Measurements from ENCODE around the gene SGCB.

The SGCB gene

GRCh38 chr4:52036886-52037530 is 1.1 kb downstream of the SGCB start:
- H3K27me3 ChIP-seq (ENCODE audit: control insufficient read depth, low read length) = no peaks in the 10 kb centered on the region
- peak overlapping the region; percentile 95 for H3K4me2 ChIP-seq (ENCODE audit: low read length)
- no peak overlapping the region for H3K27ac ChIP-seq (ENCODE audit: low read depth, low read length)
- H3K4me3 ChIP-seq (ENCODE audit: low read length) = peak overlapping the region; percentile 82
- H3K4me1 ChIP-seq (ENCODE audit: control insufficient read depth, low read length) = peaks cover 34% of the 10 kb centered on the region
- peaks cover 42% of the 10 kb centered on the region for H3K79me2 ChIP-seq (ENCODE audit: control insufficient read depth, low read length)
- H3K9me3 ChIP-seq (ENCODE audit: control insufficient read depth, insufficient read depth, low read length) = no peaks in the 10 kb centered on the region
- H4K20me1 ChIP-seq (ENCODE audit: control insufficient read depth, insufficient read depth, low read depth, low read length) = no peaks in the 10 kb centered on the region
- H3K9me2 ChIP-seq (replicated peaks; ENCODE audit: control insufficient read depth, low read length) = no peaks in the 10 kb centered on the region
- peaks cover 4% of the 10 kb centered on the region for H3K36me3 ChIP-seq (ENCODE audit: control insufficient read depth, low read length)
- TF ChIP-seq CTCF (IDR thresholded peaks at IDR 0.05; ENCODE audit: low read depth, low read length, poor library complexity, severe bottlenecking) (no peak), EZH2phosphoT487 (IDR thresholded peaks at IDR 0.05; ENCODE audit: borderline replicate concordance, low read length) (no peak)
- H3F3A ChIP-seq (ENCODE audit: control insufficient read depth, insufficient read depth) = no peaks in the 10 kb centered on the region

GRCh38 chr4:52035190-52035589 is 2.9 kb downstream of the SGCB start:
- H3K36me3 ChIP-seq (ENCODE audit: control insufficient read depth, low read length) = peaks cover 23% of the 10 kb centered on the region
- TF ChIP-seq CTCF (IDR thresholded peaks at IDR 0.05; ENCODE audit: low read depth, low read length, poor library complexity, severe bottlenecking) = no peak

GRCh38 chr4:52032005-52032404 is 6.1 kb downstream of the SGCB start:
- Histone ChIP-seq H3K27me3 (ENCODE audit: control insufficient read depth, low read length) (no peaks in the 10 kb centered on the region), H3K36me3 (ENCODE audit: control insufficient read depth, low read length) (peaks cover 43% of the 10 kb centered on the region), H3K9me2 (replicated peaks; ENCODE audit: control insufficient read depth, low read length) (no peaks in the 10 kb centered on the region), H3K4me3 (ENCODE audit: low read length) (no peak overlapping the region), H3K4me2 (ENCODE audit: low read length) (no peak overlapping the region), H3F3A (ENCODE audit: control insufficient read depth, insufficient read depth) (peaks cover 10% of the 10 kb centered on the region), H3K79me2 (ENCODE audit: control insufficient read depth, low read length) (peaks cover 32% of the 10 kb centered on the region), H4K20me1 (ENCODE audit: control insufficient read depth, insufficient read depth, low read depth, low read length) (no peaks in the 10 kb centered on the region), H3K4me1 (ENCODE audit: control insufficient read depth, low read length) (peaks cover 21% of the 10 kb centered on the region), H3K27ac (ENCODE audit: low read depth, low read length) (no peak overlapping the region), H3K9me3 (ENCODE audit: control insufficient read depth, insufficient read depth, low read length) (no peaks in the 10 kb centered on the region)
- TF ChIP-seq CTCF (IDR thresholded peaks at IDR 0.05; ENCODE audit: low read depth, low read length, poor library complexity, severe bottlenecking) (no peak), EZH2phosphoT487 (IDR thresholded peaks at IDR 0.05; ENCODE audit: borderline replicate concordance, low read length) (no peak)

More at GRCh38 chr4:52035190-52035589, 2.9 kb downstream of the SGCB start:
- no peaks in the 10 kb centered on the region for H3K9me2 ChIP-seq (replicated peaks; ENCODE audit: control insufficient read depth, low read length)
- H3K27ac ChIP-seq (ENCODE audit: low read depth, low read length) = no peak overlapping the region
- peaks cover 43% of the 10 kb centered on the region for H3K79me2 ChIP-seq (ENCODE audit: control insufficient read depth, low read length)
- H3K4me1 ChIP-seq (ENCODE audit: control insufficient read depth, low read length) = peaks cover 34% of the 10 kb centered on the region
- no peaks in the 10 kb centered on the region for H3K27me3 ChIP-seq (ENCODE audit: control insufficient read depth, low read length)
- no peak overlapping the region for H3K4me3 ChIP-seq (ENCODE audit: low read length)
- H3F3A ChIP-seq (ENCODE audit: control insufficient read depth, insufficient read depth) = peaks cover 3% of the 10 kb centered on the region; the same call in 1 of the 2 replicates
- no peaks in the 10 kb centered on the region for H3K9me3 ChIP-seq (ENCODE audit: control insufficient read depth, insufficient read depth, low read length)
- no peak overlapping the region for H3K4me2 ChIP-seq (ENCODE audit: low read length)
- H4K20me1 ChIP-seq (ENCODE audit: control insufficient read depth, insufficient read depth, low read depth, low read length) = no peaks in the 10 kb centered on the region

Measured in DOHH2 (cell line).